ENCODE measurements around the gene VSIG2.

Gene VSIG2

DNA sequence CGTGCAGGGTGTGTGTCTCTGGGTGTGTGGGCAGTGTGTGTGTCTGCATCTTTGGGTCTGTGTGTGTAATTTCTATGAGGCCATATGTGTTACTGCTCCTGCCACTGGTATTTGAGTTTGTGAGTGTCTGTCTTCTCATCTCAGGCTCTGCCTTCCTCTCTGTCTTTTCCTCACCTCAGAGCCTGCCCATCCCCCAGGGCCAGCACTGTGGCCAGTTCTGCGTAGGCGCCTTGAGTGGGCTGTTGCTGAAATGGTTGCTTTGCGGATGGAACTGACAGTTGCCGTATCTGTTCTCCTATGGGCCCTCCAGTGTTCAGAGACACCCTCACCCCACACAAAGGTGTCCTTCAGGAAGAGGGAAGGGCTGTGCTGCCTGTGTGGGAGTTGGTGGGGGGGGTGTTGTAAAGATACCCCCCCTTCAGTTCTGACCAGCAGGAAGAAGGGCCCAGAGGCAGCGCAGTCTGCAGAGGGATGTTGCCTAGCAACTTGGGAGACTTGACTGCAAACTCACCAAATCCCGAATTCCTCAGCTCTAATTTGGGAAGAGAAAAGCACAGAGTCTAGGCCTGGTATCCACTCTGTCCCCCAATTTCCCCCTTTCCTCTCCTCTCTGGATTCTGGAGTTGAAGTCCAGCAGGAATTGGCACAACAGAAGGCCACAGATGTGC, 14.3 kb downstream of the VSIG2 start:
- FAIRE-seq = no peak
- no peak for DNase-seq (ENCODE audit: insufficient read length, low spot score)
- no peak for TF ChIP-seq POLR2A (IDR thresholded peaks at IDR 0.05; ENCODE audit: low read depth, low read length)

DNA sequence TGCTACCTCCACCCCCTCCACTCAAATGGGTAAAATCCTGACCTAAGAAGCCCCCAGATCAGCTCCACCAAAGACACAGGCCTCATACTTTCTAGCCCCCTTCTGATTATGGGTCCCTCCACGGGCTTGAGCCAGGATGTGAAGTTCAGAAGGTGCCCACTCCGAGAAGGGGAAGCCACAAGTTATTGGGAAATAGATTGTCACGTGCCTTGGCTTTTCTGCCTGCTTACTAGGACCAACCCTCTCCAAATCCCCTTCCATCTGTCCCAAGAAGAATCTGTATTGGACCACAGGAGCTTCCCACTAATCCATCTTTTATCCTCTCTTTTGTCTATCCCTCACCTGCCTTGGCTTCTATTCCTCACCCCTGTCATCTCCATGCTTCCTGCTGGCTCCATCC, 15.3 kb downstream of the VSIG2 start:
- FAIRE-seq (no peak), DNase-seq (ENCODE audit: insufficient read length, low spot score) (no peak)
- no peak for TF ChIP-seq POLR2A (IDR thresholded peaks at IDR 0.05; ENCODE audit: low read depth, low read length)

DNA sequence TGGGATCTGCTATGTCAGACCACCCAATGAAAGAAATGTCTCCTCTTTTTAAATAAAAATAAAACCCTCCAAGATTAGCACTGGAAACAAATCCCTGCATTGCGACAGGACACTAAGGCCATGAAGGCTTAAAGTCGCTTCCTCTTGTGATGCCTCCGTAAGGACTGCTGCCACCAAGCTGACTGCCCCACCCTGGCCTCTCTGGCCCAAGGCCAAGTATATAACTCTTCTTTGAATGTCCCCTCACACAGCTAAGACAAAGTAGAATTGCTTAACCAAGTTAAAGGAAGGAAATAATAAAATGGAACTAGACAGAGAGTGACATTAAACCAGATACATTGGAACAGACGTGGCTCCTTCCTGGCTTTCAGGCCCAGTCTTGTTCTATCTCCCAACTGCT, 19.8 kb downstream of the VSIG2 start:
- no peak for FAIRE-seq
- no peak for TF ChIP-seq POLR2A (IDR thresholded peaks at IDR 0.05; ENCODE audit: low read depth, low read length)
- no peak for DNase-seq (ENCODE audit: insufficient read length, low spot score)

DNA sequence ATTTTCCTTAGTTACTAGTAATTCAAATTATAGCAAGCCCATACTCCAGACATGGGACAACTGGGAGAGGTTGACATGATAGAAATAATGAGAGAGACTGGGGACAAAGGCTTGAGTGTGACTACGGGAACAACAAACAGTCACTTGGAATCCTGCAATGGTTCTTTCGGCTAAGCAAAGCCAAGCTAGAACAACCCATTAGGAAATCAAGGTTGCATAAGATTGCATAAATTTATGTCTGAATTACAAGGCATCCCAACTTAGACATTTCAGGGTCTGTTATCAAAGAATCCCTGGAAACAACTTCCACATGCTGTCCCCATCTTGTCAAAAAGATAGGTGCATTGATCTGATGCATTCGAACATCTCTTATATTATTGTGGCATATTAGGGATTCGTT, 22.5 kb downstream of the VSIG2 start:
- no peak for FAIRE-seq
- no peak for DNase-seq (ENCODE audit: insufficient read length, low spot score)
- no peak for TF ChIP-seq POLR2A (IDR thresholded peaks at IDR 0.05; ENCODE audit: low read depth, low read length)

DNA sequence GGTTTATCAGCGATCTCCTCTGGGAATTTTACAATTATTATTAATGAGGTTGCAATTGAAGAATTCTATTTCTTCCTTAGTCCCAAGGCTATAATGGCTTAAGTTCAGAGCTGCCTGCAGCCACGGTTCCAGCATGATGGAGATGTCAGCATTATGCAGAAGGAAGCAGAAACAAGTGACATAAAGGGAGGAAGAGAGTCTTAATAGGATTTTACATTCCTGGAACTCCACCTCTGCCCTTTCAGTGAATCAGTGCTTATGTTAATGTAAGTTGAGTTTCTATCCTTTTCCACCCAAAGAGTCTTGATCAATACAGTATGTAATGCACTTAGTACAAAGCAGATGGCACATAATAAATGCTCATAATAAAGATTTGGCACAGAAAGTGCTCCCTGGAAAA, 23.9 kb downstream of the VSIG2 start:
- FAIRE-seq = no peak
- TF ChIP-seq POLR2A (IDR thresholded peaks at IDR 0.05; ENCODE audit: low read depth, low read length) = no peak
- DNase-seq (ENCODE audit: insufficient read length, low spot score) = no peak

DNA sequence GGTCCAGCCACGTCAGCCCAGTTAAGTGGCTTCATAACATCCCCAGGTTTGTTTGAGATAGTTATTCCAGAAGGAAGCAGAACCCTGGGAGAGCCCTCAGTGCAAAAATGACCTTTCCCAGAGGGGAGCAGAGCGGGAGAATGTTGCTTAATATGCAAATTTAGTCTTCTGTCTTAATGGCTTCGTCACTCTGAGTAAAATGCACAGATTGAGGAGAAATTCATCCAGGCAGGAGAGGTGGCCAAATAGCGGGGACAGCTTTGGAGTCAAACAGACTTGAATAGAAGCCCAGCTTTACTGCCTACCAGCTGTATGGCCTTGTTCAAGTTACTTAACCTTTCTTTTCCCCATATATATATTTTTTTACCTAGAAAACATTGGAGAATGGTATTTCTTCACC, 24.6 kb downstream of the VSIG2 start:
- no peak for FAIRE-seq
- no peak for DNase-seq (ENCODE audit: insufficient read length, low spot score)

DNA sequence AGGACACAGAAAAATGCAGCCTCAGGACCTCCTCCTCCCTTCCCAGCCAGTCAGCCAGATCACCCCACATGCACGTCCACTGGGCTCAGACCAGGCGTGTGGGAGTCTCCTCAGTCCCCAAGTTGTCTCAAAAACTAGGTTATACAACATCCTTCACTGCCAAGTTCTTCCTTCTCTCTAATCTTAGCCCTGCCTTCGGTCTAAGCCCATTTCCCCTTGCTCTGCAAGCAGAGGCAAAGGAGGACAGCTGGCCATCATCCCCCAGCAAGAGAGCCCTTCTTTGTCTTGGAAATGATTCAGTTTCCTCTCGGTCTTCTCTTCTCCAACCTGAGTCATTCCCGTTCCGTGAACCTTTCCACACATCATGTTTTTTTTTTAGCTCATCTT, 26.3 kb downstream of the VSIG2 start:
- FAIRE-seq = no peak
- TF ChIP-seq POLR2A (IDR thresholded peaks at IDR 0.05; ENCODE audit: low read depth, low read length) = no peak
- no peak for DNase-seq (ENCODE audit: insufficient read length, low spot score)

More for the DNA sequence above, 24.6 kb downstream of the VSIG2 start:
- TF ChIP-seq POLR2A (IDR thresholded peaks at IDR 0.05; ENCODE audit: low read depth, low read length) = no peak

DNA sequence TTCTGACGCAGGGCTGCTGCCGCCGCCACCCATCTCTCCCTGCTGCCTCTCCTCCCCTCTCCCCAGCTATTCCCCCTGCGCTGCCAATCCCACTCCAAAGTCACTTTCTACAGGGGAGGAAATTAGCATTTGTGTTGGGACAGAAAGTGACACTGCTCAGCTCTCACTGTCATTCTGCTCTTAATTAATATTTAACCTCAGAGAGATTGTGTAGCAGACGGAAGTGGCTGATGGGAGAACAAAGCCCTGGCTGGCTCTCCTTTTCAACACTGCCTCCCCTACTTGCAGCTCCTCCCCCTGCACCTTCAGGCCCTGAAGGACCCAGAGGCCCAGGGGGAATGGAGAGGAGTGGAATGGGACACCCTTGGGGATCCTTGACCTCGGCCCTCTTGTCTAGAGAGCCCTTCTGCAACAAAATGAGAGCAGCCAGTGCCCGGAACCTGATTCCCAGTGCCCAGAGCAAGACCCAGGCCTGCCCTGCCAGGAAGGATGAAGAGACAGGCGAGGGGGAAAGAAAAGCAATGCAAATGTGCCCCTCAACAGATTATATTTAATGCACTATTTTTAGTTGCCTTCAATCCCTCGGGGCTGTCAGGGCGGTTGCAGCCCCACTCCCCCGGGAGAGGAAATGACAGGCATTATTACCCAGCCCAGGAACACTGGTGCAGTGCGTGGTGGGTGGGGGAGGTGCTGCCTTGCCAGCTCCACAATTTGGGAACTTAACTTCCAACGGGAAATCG, 26.9 kb downstream of the VSIG2 start:
- DNase-seq (ENCODE audit: insufficient read length, low spot score) (no peak), FAIRE-seq (no peak)
- no peak for TF ChIP-seq POLR2A (IDR thresholded peaks at IDR 0.05; ENCODE audit: low read depth, low read length)

DNA sequence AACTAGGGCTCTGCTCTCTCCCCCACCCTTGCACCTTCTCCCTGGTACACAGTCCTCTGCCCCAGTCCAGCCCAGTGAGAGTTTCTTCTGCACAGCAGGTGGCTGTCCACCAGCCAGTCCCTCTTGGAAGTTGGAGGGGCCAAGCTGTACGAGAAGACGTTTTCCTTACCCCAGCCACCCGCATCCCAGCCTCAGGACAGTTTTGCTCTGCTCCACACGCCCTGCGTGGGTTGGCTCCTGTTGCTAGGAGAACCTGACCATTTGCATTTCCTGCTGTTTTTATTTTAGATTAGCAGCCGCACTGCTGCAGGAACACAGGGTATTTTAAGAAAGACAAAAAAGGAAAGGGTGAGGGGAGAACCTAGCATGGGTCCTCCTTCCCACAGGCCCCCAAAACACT, 29.9 kb downstream of the VSIG2 start:
- no peak for DNase-seq (ENCODE audit: insufficient read length, low spot score)
- FAIRE-seq = no peak
- TF ChIP-seq POLR2A (IDR thresholded peaks at IDR 0.05; ENCODE audit: low read depth, low read length) = no peak

DNA sequence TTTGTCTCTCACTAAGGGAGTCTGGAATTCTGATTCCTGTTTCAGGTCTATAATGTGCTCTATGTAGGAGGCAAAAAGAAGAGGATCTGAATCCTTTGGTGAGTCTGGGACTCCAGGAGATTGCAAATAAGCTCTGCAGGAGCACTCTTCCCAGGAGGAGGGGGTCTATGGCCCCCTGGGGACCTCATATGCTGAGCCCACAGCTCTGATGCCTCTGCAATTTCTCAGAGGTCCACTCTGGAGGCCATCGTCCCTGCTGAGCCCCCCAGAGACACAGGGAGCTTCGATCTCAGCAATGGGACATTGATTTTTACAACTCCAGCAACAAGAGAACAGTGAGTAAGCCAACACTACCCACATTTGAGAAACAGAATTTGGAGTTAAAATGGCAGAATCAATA, 32.5 kb downstream of the VSIG2 start:
- no peak for TF ChIP-seq POLR2A (IDR thresholded peaks at IDR 0.05; ENCODE audit: low read depth, low read length)
- DNase-seq (ENCODE audit: insufficient read length, low spot score) = no peak
- no peak for FAIRE-seq

DNA sequence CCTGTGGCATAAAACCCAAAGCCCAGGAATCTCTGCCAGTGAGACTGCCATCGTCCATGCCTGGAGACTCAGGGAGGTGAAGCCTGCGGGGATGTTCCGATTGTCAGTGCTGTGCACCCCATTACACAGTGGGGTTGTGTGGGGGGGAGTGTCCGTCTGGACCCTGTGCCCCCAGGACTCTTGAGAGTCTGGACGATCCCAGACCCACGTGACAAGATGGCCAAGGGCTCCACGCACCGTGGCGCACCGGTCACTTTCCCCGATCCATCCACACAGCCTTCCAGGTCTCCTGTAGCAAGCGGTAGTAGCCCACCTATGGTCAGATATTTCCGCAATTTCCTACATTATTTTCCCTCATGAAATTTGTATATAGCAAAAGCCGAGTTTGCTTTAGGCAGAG, 33.3 kb downstream of the VSIG2 start:
- no peak for TF ChIP-seq POLR2A (IDR thresholded peaks at IDR 0.05; ENCODE audit: low read depth, low read length)
- DNase-seq (ENCODE audit: insufficient read length, low spot score) = no peak

DNA sequence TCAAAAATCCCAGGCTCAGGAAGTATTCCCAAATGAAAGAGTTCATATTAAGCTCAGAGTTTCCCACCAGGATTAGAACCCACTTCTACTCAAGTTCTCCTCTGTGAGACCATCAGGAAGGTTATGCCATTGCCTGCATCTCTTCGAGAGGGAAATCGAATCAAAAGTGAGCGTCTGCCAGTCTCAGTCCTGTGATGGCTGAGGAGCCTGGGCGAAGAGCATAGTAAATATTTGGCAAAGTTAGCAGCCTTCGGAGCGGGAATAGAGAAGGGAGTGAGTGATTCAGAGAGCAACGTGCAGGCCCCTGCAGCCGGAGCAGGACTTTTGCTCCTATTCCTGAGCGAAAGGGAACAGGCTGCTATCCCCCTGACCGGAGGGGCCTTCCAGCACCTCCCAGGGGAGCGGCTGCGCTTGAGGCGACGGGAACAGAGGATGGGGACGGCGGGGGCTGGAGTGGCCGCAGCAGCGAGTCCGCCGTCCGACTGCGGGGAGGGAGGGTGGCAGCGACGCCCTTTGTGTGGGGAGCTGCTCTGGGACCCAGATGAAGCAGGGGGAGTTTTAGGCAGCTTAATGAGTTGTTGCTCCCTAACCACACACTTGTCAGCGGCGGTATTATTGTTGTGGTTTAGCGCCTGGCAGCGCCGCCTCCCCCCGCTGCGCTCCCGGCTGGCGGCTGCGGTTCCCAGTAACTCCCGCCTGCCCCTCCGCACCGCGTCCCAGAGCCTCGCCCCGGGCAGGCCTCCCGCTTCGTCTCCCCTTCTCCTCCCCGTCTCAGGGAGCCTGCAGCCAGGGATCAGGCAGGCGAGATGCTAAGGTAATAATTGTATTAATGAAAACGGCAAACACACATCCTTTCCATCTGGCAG, 34.0 kb downstream of the VSIG2 start:
- FAIRE-seq = no peak
- peak; percentile 15 for DNase-seq (ENCODE audit: insufficient read length, low spot score)
- no peak for TF ChIP-seq POLR2A (IDR thresholded peaks at IDR 0.05; ENCODE audit: low read depth, low read length)

More for the DNA sequence above, 33.3 kb downstream of the VSIG2 start:
- no peak for FAIRE-seq

DNA sequence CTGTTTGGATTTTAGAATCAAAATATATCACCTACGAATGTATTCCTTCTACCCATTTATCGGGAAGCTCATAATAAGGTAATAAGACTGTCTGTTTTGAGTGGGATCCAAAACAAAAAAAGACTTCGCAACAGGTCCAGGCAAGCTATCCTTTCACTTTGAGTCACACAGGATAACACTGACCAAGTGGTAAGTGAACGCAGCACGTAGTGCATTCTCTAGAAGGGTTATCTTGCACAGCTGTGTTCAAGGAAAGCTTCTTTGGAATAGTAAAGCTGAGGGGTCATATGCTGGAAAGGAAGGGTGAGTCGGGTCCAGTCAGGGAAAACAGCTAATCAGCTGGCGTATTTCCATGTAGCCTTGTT, 34.7 kb downstream of the VSIG2 start:
- no peak for DNase-seq (ENCODE audit: insufficient read length, low spot score)
- TF ChIP-seq POLR2A (IDR thresholded peaks at IDR 0.05; ENCODE audit: low read depth, low read length) = no peak
- FAIRE-seq = no peak

DNA sequence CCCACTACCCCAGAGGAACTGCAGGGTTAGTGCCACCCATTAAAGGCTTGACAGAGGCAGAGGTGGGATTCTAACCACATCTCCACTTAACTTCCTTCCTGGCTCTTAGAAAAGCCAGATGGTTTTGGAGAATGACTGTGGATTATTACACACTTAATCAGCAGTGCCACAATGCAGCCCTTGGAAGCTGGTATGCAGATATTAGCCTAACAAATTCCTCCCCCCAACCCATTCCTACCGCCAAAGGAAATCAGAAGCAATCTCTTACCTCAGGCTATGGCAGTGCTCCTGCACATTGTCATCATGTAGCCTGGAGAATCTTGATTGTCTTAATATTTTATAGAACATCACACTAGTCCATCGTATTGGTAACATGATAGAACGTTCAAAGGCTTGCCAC, 35.5 kb downstream of the VSIG2 start:
- no peak for FAIRE-seq
- no peak for DNase-seq (ENCODE audit: insufficient read length, low spot score)
- no peak for TF ChIP-seq POLR2A (IDR thresholded peaks at IDR 0.05; ENCODE audit: low read depth, low read length)
